ENCODE measurements around the gene SALL3.

DNA sequence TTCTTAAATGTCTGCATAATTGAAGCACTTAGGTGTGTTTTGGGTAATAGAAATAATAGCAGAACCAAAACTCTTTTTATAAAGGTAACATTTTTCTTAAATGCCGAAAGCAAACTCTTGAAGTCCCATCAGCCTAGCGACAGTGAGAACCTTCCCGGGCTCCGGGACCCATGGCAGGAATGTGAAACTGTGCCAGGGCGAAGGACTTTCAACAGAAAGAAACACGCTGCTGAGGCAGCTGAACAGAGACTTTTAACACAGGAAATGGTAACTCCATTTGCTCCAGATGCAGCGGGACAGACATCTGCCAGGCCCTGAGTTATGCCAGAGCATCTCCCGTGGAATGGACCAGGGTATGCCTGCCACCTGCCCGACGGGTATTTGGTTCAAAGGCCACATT is 34.3 kb downstream of the SALL3 start:
- no peak for TF ChIP-seq POLR2A (IDR thresholded peaks at IDR 0.05)
- no peak for TF ChIP-seq POLR2AphosphoS5 (IDR thresholded peaks at IDR 0.05)
